Esophagus squamous epithelium (tissue), 5 donors: ENCODE results near the gene ZDHHC17. TPM values are rescaled to one million over a fixed set of nuclear protein-coding genes. Genes with fewer than 3 reads are reported as not detected.

Source experiments
- DNase-seq: peaks from one replicate; lab custom pipeline; 2025; lab: John Stamatoyannopoulos, UW
- H3K27ac ChIP-seq, 4 donors: fragments of 200-600 bp; sonication (generic); one replicate each; pipeline ENCODE4 v1.5.1; 2016 to 2019; ENCODE audit warnings: mild to moderate bottlenecking in 1 of 4
- H3K27me3 ChIP-seq, 4 donors: fragments of 200-600 bp; sonication (generic); 1 replicate in 3 of 4; 2 replicates in 1 of 4; pipeline versions ENCODE4 v1.5.1 to v1.6.0; 2017 to 2021; ENCODE audit warnings: antibody characterized with exemption in 1 of 4
- H3K36me3 ChIP-seq, 3 donors: fragments of 200-600 bp; sonication (generic); one replicate each; pipeline ENCODE4 v1.5.1; 2016 to 2019
- H3K4me1 ChIP-seq, 3 donors: fragments of 200-600 bp; sonication (generic); one replicate each; pipeline ENCODE4 v1.5.1; 2017 to 2019
- H3K4me3 ChIP-seq, 4 donors: fragments of 200-600 bp; sonication (generic); 1 replicate in 3 of 4; 2 replicates in 1 of 4; pipeline ENCODE4 v1.5.1; 2016 to 2019; ENCODE audit warnings: mild to moderate bottlenecking in 2 of 4, moderate library complexity in 1 of 4
- H3K9me3 ChIP-seq, 3 donors: fragments of 200-600 bp; sonication (generic); one replicate each; pipeline ENCODE4 v1.5.1; 2016 to 2019
- CTCF ChIP-seq, 6 experiments: fragments of 450-650 bp in 4 of 6; fragments of 200-600 bp in 2 of 6; sonication (generic) in 2 of 6; IDR thresholded peaks; one replicate each; pipeline ENCODE4 v1.5.1; 2016 to 2019; ENCODE audit warnings: antibody characterized with exemption in 6 of 6, mild to moderate bottlenecking in 4 of 6, moderate library complexity in 4 of 6
- POLR2A ChIP-seq, 4 donors: fragments of 450-650 bp; IDR thresholded peaks; one replicate each; pipeline ENCODE4 v1.6.1; 2017; ENCODE audit warnings: antibody characterized with exemption in 4 of 4, mild to moderate bottlenecking in 4 of 4, moderate library complexity in 3 of 4
- WGBS, 2 donors: methylation state at CpG; one replicate each; pipeline ENCODE4 v1.1.5; 2018; 5-methylcytosine and 5-hydroxymethylcytosine counted together
- intact Hi-C: fragments of 100-400 bp; cut with DNase I; formaldehyde crosslinking; loops from one replicate; pipeline ENCODE4 v1.15.0; 2022
- total RNA-seq, 4 donors: library from RNA; depleted of rRNA; stranded (reverse); fragments of >200 nt; gene quantifications; one replicate each; pipeline ENCODE4 v1.1.0, GENCODE V29; 2016
- donor health status: DM: yes; HTN: yes; CAD: no.

The ZDHHC17 gene
- total RNA-seq, 4 donors from 2014 or later, result 6.7 to 26.7 (median 11.7) TPM

DNA sequence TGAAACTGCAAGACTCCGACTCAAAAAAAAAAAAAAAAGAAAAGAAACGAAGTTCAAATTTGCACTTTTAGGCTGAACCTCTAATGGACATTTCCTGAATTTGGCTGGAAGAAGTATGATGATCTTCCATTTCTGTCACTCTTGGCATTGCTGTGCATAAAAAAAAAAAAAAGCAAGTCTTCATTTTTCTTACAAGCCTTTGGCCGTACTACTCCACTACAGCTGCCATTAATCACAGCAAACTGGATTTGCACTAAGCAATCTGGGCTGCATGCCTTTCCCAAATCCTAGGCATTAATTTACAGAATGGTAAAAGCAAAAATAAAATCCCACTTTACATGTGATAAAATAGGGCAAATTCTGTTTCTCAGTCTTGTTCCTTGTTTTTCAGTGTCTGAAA, 107.8 kb downstream of the ZDHHC17 start:
- WGBS, 2 donors, result 31 to 53% methylated on average over 3 of the region's 3 CpGs
- DNase-seq, result no peak
- H3K9me3 ChIP-seq, result no peaks in the 10 kb centered on the region
- H3K27ac ChIP-seq, result peak overlapping the region in 2 of 4 donors; percentile 32 to 66
- no peak for TF ChIP-seq CTCF (IDR thresholded peaks at IDR 0.05)
- no peak for TF ChIP-seq POLR2A (IDR thresholded peaks at IDR 0.05)
- no peaks in the 10 kb centered on the region for H3K36me3 ChIP-seq
- no peak overlapping the region for H3K4me3 ChIP-seq
- H3K27me3 ChIP-seq, result no peaks in the 10 kb centered on the region
- H3K4me1 ChIP-seq, result peaks cover 14 to 76% (median 44%) of the 10 kb centered on the region in 3 donors
- intact Hi-C loops, result no loop called here

DNA sequence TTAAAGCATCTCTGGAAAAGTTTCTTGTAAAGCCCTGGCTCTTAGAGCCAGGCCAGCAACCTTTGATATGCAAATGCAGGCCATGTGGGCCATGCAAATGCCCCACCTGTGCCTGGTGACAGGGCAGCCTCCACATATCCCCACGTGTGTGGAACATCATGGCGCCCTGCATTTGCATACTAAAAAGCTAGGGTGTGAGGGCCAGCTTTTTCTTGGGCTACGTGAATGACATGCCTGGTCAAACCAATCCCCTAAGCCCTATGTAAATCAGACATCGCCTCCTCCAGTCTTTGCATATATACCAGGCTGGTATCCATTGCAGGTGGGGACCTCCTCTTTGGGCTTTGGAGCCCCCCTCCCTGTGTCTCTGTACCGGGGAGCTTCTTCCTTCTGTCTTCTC, 108.5 kb downstream of the ZDHHC17 start:
- Histone ChIP-seq H3K27me3 (no peaks in the 10 kb centered on the region), H3K27ac (peak overlapping the region in 2 of 4 donors; percentile 32 to 66), H3K4me1 (peaks cover 14 to 79% (median 45%) of the 10 kb centered on the region in 3 donors), H3K4me3 (no peak overlapping the region), H3K9me3 (no peaks in the 10 kb centered on the region), H3K36me3 (no peaks in the 10 kb centered on the region)
- intact Hi-C loops, result no loop called here
- 63 to 75% methylated on average over 3 to 5 of the region's 5 CpGs for WGBS, 2 donors
- no peak for DNase-seq
- no peak for TF ChIP-seq POLR2A (IDR thresholded peaks at IDR 0.05)
- TF ChIP-seq CTCF (IDR thresholded peaks at IDR 0.05), result no peak

DNA sequence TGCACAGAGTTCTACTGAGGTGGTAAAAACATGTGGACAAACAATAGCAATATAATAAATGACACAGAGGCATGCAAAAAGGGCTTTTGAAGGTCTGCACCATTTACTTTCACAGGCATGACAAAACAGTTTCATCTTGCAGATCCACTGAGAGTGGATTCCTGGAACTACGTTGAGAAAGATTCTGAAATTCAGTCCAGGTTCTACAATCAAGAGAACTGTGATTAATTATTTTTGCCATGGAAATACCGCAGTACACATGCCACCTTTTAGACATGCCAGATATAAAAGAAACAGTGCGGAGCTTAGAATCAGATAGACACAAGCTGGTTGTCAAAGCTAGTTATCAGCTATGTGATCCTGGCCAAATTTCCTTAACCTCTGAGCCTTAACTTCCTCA, 110.1 kb downstream of the ZDHHC17 start:
- WGBS, 2 donors, result 25 to 33% methylated on average over 3 of the region's 3 CpGs
- Histone ChIP-seq H3K36me3 (no peaks in the 10 kb centered on the region), H3K4me3 (peak overlapping the region in 2 of 4 donors; percentile 8 to 35), H3K9me3 (no peaks in the 10 kb centered on the region), H3K27me3 (peaks cover 0 to 4% (median 0%) of the 10 kb centered on the region in 4 donors), H3K27ac (peak overlapping the region; percentile 17 to 70 (median 68)), H3K4me1 (peaks cover 14 to 95% (median 45%) of the 10 kb centered on the region in 3 donors)
- no peak for DNase-seq
- intact Hi-C loops, result no loop called here
- no peak for TF ChIP-seq CTCF (IDR thresholded peaks at IDR 0.05)
- no peak for TF ChIP-seq POLR2A (IDR thresholded peaks at IDR 0.05)

DNA sequence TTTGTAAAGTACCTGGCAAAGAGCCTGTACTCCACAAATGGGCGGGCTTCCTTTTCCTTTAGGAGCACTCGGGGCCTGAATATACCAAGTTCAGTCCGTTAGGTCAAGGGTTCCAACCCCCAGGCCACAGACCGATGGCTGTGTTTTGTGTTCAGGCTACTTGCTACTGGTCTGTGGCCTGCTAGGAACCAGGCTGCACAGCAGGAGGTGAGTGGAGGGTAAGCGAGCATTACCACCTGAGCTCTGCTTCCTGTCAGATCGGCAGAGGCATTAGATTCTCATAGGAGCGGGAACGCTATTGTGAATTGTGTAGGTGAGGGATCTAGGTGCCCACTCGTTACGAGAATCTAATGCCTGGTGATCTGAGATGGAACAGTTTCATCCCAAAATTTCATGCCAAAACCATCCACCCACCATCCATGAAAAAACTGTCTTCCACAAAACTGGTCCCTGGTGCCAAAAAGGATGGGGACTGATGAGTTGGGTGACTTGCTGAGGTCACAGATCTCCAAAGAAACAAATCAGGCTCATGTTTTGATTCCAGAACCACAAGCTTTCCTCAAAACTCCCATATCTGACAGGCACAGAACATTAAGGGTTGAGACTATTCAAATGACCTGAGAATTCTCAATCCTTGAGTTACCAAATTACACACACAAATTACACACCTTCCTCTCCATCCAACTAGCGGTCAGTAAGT, 110.7 kb downstream of the ZDHHC17 start:
- Histone ChIP-seq H3K27ac (peak overlapping the region; percentile 17 to 70 (median 68)), H3K9me3 (no peaks in the 10 kb centered on the region), H3K4me1 (peaks cover 14 to 100% (median 47%) of the 10 kb centered on the region in 3 donors), H3K27me3 (peaks cover 0 to 4% (median 0%) of the 10 kb centered on the region in 4 donors), H3K36me3 (no peaks in the 10 kb centered on the region), H3K4me3 (peak overlapping the region in 2 of 4 donors; percentile 8 to 35)
- TF ChIP-seq POLR2A (IDR thresholded peaks at IDR 0.05) (no peak), CTCF (IDR thresholded peaks at IDR 0.05) (no peak)
- WGBS, 2 donors, result 67 to 76% methylated on average over 11 of the region's 11 CpGs
- no peak for DNase-seq
- intact Hi-C loops, result no loop called here

GRCh38 chr12:76876696-76877229, 112.8 kb downstream of the ZDHHC17 start:
- peaks cover 11 to 90% (median 43%) of the 10 kb centered on the region in 3 donors for H3K4me1 ChIP-seq
- H3K4me3 ChIP-seq, result peak overlapping the region; percentile 70 to 90 (median 84)
- peak overlapping the region; percentile 91 to 97 (median 95) for H3K27ac ChIP-seq
- no peaks in the 10 kb centered on the region for H3K9me3 ChIP-seq
- TF ChIP-seq POLR2A (IDR thresholded peaks at IDR 0.05) (no peak), CTCF (IDR thresholded peaks at IDR 0.05) (no peak)
- intact Hi-C loops, result no loop called here
- H3K36me3 ChIP-seq, result no peaks in the 10 kb centered on the region
- 33 to 40% methylated on average over 1 to 2 of the region's 2 CpGs for WGBS, 2 donors
- H3K27me3 ChIP-seq, result peaks cover 0 to 4% (median 0%) of the 10 kb centered on the region in 4 donors
- DNase-seq, result no peak
